ENCODE data around the gene LPXN.
"Not testable (repeated sequence)": the region's sequence is repeated elsewhere in the genome, so short reads cannot be mapped to it uniquely, and the experiment has no call there.

Gene LPXN

DNA sequence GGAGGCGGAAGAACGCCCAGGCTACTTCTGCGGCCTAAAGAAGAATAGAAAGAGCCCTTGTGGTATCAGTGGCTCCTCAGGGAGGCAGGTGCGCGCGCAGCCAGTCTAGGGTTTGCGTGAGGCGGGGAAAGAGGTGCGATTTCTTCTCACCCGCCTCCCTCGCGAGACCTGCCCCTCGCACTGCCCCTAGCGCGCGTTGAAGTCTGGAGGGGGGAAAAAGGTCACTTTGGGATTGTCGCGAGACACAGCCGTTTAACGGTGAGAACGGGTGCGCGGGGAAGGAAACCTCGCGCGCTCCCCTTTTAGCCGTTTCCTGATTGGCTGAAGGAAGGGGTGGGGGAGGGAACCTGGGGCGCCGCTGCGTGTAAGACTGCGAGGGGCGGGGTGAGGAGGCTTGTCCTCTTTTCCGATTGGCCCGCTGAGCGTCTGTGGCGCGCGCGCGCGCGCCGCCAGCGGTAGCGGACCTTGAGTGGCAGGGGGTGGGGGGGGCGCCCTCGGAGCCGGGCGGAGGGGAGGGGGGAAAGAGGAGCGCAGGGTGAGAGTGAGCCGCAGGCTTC is 3.1 kb upstream of the LPXN start, which contains the start of gene ZFP91:
Gene ZFP91 (plus strand): TSS at position 429 of the 557 bp plus-strand sequence. CDS start 219 bp downstream, outside the sequence.
- DNase-seq, result peak; percentile 94

GRCh38 chr11:58578136-58578634 is 2.5 kb upstream of the LPXN start:
- DNase-seq, result peak; percentile 91

DNA sequence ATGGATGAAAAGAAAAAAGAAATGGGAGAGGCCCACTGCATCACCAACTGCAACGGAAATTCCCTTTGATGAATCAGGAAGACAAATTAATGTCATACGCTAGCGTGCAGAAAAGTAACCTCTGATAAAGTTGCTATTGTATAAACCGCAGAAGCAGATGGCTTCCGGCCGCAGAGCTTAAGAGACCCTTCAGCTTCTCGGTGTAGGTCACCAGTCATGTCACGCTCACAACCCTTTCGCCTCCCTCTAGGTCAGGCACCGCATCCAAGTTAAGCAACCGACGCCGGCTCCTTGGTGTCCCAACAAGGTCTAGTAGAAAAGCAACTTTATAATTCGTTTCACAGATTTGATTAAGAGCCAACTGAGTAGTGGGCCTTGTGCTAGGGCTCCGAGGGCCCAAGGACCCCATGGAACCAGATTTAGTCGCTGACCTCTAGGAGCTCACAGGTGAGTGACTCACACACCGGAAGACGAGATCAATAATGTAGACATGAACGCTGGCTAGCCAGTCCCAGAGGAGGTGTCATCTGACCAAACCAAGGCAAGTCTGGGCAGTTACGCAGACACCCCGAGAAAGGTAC is 2.0 kb upstream of the LPXN start:
- peak; percentile 73 for DNase-seq

DNA sequence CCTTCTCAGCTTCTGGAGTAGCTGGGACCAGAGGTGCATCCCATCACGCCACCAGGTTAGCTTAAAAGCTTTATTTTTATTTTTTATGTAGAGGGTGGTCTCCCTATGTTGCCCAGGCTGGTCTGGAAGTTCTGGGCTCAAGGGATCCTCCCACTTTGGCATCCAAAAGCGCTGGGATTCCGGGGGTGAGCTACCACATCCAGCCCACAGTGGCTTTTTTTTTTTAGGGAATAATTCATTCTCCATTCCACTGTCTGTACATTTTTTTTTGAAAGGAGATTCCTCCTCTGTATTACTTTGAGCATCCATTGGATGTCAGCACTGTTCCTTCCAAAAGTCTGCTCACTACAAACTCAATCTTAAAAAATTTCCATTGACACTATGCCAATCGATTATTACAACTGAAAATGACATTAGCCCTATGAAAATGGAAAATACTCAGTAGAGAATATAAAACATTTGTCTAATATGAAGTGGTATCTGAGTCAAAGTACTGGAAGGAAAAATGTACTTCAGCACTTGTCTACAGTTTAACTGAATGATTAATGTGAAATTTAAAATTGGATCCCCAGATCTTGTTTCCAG is 1.3 kb upstream of the LPXN start:
- peak; percentile 21 for DNase-seq

DNA sequence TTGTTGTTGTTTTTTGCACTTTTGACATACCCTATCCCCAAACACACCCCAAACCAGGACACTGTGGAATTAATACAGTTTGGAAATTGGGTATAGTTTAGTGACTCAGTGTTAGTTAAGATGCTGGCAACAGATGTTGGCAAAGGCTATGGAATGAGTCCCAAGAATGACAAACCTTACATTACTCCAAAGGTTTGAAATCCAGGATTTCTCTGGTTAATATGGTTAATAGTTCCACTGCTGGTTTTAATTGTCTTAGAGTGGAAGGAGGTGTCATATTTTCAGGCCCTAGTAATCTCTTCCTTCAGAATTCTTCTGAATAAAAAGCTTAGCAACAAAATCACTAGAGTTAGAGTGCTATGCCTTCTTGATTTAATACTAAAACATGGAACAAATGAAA is 775 bp downstream of the LPXN start:
- no peak for DNase-seq

GRCh38 chr11:58573451-58574104 is 2.1 kb downstream of the LPXN start:
- DNase-seq, result peak; percentile 1

- DNase-seq, result not testable (repeated sequence)
Measured at GRCh38 chr11:58572906-58573305, 2.8 kb downstream of the LPXN start.

GRCh38 chr11:58567889-58568512 is 7.7 kb downstream of the LPXN start:
- peak; percentile 50 for DNase-seq

GRCh38 chr11:58564231-58564630 is 11.4 kb downstream of the LPXN start:
- no peak for DNase-seq

- DNase-seq, result peak; percentile 21
Measured at GRCh38 chr11:58562375-58562800, 13.3 kb downstream of the LPXN start.

DNA sequence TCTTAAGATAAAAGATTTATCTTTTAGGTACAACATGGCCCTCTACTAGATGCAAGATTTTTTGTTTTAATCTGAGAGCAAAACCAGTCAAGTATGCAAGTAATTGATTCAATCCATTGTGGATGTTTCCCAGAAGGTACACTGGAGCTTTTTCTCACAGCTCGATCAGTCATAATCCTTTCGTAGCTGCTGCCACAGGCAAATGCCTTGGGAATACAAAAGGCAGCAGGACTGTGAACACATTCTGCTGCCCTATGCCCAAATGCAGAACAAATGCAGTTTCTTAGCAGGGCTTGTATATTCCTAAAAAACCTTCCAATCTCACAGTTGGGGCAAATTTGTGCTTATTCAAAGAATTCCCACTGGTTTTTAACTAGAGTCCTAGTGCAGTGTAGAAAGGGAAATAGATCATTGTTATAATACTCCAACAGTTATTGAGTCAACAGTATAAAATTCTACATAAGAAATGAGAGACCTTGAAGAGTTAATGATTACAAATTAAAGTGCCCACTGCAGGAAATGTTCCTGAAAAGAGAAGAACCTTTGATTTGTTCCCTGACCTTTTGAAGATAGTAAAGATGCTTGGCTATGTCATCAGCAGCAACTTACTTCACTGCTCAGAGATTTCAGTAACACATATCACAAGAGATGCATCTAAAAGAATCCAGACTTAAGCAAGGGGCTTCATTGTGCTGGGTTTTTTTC is 14.1 kb downstream of the LPXN start:
- DNase-seq, result peak; percentile 3

GRCh38 chr11:58560842-58561241 is 14.8 kb downstream of the LPXN start:
- no peak for DNase-seq

GRCh38 chr11:58549644-58550043 is 26.0 kb downstream of the LPXN start:
- no peak for DNase-seq

DNA sequence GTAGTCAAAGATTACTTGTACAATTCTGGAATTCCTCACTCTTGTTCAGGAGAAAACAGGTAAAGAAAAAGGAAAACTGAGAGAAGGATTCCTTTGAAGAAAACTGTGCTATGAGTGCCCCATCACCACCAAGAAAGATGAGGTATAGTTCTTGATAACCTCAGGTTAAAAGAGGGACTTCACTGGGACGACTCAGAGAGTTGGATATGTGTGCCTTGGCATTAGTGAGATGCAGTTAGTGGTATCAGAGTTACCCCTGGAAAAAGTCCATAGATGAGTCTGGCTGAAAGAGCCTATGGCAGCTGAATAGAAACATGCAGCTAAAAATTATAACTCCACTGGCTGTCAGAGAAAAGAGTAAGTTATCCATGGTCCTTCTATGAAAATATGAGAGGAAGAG is 28.8 kb downstream of the LPXN start:
- DNase-seq, result no peak

- DNase-seq, result no peak
Measured at GRCh38 chr11:58531865-58532341, 43.8 kb downstream of the LPXN start.

DNA sequence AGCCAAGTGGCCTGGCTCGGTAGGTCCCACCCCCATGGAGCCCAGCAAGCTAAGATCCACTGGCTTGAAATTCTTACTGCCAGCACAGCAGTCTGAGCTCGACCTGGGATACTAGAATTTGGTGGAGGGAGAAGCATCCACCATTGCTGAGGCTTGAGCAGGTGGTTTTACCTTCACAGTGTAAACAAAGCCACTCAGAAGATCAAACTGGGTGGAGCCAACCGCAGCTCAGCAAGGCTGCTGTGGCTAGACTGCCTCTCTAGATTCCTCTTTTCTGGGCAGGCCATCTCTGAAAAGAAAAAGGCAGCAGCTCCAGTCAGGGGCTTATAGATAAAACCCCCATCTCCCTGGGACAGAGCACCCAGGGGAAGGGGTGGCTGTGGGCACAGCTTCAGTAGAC is 45.4 kb downstream of the LPXN start:
- DNase-seq, result peak; percentile 29

GRCh38 chr11:58527429-58527828 is 48.2 kb downstream of the LPXN start:
- DNase-seq, result no peak

GRCh38 chr11:58526721-58527120 is 48.9 kb downstream of the LPXN start:
- no peak for DNase-seq

GRCh38 chr11:58525037-58525614 is 50.5 kb downstream of the LPXN start:
- DNase-seq, result no peak

DNA sequence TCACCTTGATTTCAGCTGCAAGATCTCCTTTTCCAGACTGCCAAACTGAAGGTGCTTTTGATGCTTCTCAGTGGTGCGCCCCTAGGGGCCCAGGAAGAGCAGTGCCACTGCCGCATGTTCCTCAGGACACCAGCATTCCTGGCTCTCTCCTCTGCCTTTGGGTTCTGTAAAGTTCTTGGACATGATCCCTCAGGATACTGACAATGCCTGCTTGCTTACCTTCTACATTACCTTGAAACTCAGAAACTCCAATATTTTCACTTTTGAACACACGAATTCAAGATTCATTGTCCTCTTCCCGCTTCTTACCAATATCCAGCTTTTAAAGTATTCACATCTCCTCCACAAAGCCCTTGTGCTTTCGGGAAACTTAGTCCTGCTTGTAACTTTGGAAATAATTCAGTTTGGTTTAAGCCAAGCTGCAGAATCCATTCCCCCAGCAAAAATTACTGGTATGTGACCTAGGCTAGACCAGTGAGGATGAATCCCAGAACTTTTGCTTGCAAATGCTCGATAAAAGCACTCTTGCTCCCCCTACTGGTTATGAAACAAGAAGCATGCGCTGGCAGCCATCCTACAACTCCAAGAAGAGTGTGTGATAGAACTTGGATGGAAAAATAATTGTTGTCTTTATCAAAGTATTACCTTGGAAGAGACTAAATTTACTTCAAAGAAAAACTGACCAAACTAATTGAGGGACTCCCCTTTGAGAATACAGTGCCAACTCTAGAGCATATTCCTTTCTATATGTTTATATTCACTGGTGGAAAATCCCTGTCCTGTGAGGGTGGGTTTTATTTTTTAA is 51.2 kb downstream of the LPXN start:
- DNase-seq, result peak; percentile 66

- DNase-seq, result peak; percentile 58
Measured at GRCh38 chr11:58513747-58514367, 61.8 kb downstream of the LPXN start.
